ENCODE measurements around the gene RHO.
"Not testable (repeated sequence)": the region's sequence is repeated elsewhere in the genome, so short reads cannot be mapped to it uniquely, and the experiment has no call there.

The RHO gene

DNA sequence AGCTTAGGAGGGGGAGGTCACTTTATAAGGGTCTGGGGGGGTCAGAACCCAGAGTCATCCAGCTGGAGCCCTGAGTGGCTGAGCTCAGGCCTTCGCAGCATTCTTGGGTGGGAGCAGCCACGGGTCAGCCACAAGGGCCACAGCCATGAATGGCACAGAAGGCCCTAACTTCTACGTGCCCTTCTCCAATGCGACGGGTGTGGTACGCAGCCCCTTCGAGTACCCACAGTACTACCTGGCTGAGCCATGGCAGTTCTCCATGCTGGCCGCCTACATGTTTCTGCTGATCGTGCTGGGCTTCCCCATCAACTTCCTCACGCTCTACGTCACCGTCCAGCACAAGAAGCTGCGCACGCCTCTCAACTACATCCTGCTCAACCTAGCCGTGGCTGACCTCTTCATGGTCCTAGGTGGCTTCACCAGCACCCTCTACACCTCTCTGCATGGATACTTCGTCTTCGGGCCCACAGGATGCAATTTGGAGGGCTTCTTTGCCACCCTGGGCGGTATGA is at the start of gene RHO:
TSS of gene RHO (plus strand) at position 51 of the 512 bp plus-strand sequence. CDS start at position 146, 95 bp downstream.
- no peak within 1 kb of the TSS for H3K4me3 ChIP-seq (ENCODE audit: low read length)
- no peak within 1 kb of the TSS for H3K27ac ChIP-seq (ENCODE audit: low read depth, low read length)
- no peak within 1 kb of the TSS for H3K9ac ChIP-seq (ENCODE audit: low read length)
- H3K4me1 ChIP-seq (ENCODE audit: control insufficient read depth, insufficient read depth, low read length), result no peaks in the 10 kb centered on the region
- no peaks in the 10 kb centered on the region for H3K36me3 ChIP-seq (ENCODE audit: control insufficient read depth, insufficient read depth, low read length)
- no peaks in the 10 kb centered on the region for H3K27me3 ChIP-seq (ENCODE audit: control insufficient read depth, insufficient read depth, low read length)

GRCh38 chr3:129481225-129481765 is 47.1 kb upstream of the RHO start:
- H3K4me3 ChIP-seq (ENCODE audit: low read length); H3K27me3 ChIP-seq (ENCODE audit: control insufficient read depth, insufficient read depth, low read length); H3K4me1 ChIP-seq (ENCODE audit: control insufficient read depth, insufficient read depth, low read length); H3K9ac ChIP-seq (ENCODE audit: low read length); H3K27ac ChIP-seq (ENCODE audit: low read depth, low read length): not testable (repeated sequence)
- H3K36me3 ChIP-seq (ENCODE audit: control insufficient read depth, insufficient read depth, low read length), result peaks cover 12% of the 10 kb centered on the region

DNA sequence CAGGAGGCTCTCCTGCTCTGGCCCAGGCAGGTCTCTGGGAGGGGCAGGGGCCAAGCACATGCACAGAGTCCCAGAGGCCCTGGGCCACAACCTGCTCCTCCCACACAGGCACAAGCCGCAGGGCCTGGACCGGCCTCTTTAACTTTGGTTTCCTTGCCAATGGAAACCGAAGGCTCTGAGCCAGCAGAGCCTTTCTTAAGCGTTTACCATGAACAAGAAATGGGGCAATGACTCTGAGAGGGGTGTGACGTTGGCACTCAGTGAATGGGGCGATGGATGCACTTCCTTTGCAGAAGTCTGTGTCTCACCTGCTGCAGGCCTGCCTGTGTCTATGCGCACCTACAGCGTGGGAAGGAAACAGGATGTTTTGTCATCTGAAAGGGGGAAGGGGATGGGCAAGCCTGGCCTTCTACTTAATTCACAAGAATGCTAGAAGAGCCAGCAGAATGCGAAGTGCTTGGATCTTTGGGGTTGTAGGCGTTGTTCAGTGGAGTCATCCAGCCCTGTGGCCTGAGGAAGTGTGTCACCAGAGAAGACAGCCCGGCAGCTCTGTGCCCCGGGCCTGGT is 46.6 kb upstream of the RHO start:
- Histone ChIP-seq H3K36me3 (ENCODE audit: control insufficient read depth, insufficient read depth, low read length) (peaks cover 7% of the 10 kb centered on the region), H3K9ac (ENCODE audit: low read length) (no peak overlapping the region), H3K4me3 (ENCODE audit: low read length) (no peak overlapping the region), H3K4me1 (ENCODE audit: control insufficient read depth, insufficient read depth, low read length) (no peaks in the 10 kb centered on the region), H3K27me3 (ENCODE audit: control insufficient read depth, insufficient read depth, low read length) (no peaks in the 10 kb centered on the region), H3K27ac (ENCODE audit: low read depth, low read length) (no peak overlapping the region)

- Histone ChIP-seq H3K4me3 (ENCODE audit: low read length) (no peak overlapping the region), H3K36me3 (ENCODE audit: control insufficient read depth, insufficient read depth, low read length) (peaks cover 7% of the 10 kb centered on the region), H3K9ac (ENCODE audit: low read length) (no peak overlapping the region), H3K4me1 (ENCODE audit: control insufficient read depth, insufficient read depth, low read length) (no peaks in the 10 kb centered on the region), H3K27ac (ENCODE audit: low read depth, low read length) (no peak overlapping the region), H3K27me3 (ENCODE audit: control insufficient read depth, insufficient read depth, low read length) (no peaks in the 10 kb centered on the region)
Measured at GRCh38 chr3:129482721-129483120, 45.7 kb upstream of the RHO start.

DNA sequence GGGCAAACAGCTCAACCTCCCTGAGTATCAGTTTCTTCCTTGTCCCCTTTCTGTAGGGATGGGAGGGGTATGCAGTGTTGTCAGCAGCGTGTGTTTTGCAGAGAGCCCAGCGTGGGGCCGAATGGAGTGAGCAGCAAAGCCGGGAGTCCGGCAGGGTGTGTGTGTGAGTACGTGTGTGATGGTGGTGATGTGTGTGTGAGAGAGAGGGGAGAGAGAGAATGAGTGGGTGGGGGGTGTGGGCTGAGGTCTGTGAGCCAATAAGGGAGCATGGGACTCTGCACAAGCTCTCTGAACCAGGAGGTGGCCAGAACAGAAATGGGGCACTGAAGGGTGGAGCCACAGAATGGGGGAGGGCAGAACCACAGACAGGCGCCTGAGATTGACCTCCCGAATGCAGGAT is 44.6 kb upstream of the RHO start:
- H3K36me3 ChIP-seq (ENCODE audit: control insufficient read depth, insufficient read depth, low read length), result peaks cover 7% of the 10 kb centered on the region
- no peaks in the 10 kb centered on the region for H3K27me3 ChIP-seq (ENCODE audit: control insufficient read depth, insufficient read depth, low read length)
- H3K4me1 ChIP-seq (ENCODE audit: control insufficient read depth, insufficient read depth, low read length), result no peaks in the 10 kb centered on the region
- no peak overlapping the region for H3K9ac ChIP-seq (ENCODE audit: low read length)
- H3K27ac ChIP-seq (ENCODE audit: low read depth, low read length), result no peak overlapping the region
- H3K4me3 ChIP-seq (ENCODE audit: low read length), result no peak overlapping the region

DNA sequence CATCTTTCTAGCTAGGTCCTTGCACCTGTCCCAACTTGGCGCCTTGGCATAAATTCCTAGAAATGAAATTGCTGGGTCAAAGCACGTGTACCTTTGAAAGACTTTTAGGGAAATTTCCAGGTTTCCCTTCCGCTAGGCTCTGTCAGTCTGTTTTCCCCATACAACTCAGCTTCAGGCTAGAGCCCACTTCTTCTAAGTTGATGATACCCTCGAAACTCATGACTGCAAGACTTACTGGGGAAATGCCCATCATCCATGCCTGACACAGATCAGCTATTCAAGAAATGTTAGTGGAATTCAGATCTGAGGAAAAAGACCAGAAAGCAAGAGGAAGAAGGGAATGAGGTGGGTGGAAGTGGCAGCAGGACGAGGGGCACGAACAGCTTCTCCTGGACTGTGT is 43.3 kb upstream of the RHO start:
- H3K4me3 ChIP-seq (ENCODE audit: low read length); H3K9ac ChIP-seq (ENCODE audit: low read length); H3K27ac ChIP-seq (ENCODE audit: low read depth, low read length); H3K27me3 ChIP-seq (ENCODE audit: control insufficient read depth, insufficient read depth, low read length); H3K36me3 ChIP-seq (ENCODE audit: control insufficient read depth, insufficient read depth, low read length); H3K4me1 ChIP-seq (ENCODE audit: control insufficient read depth, insufficient read depth, low read length): not testable (repeated sequence)

GRCh38 chr3:129485721-129486663 is 42.4 kb upstream of the RHO start:
- Histone ChIP-seq H3K4me1 (ENCODE audit: control insufficient read depth, insufficient read depth, low read length) (peaks cover 3% of the 10 kb centered on the region), H3K4me3 (ENCODE audit: low read length) (no peak overlapping the region), H3K27me3 (ENCODE audit: control insufficient read depth, insufficient read depth, low read length) (no peaks in the 10 kb centered on the region), H3K9ac (ENCODE audit: low read length) (no peak overlapping the region), H3K27ac (ENCODE audit: low read depth, low read length) (no peak overlapping the region), H3K36me3 (ENCODE audit: control insufficient read depth, insufficient read depth, low read length) (no peaks in the 10 kb centered on the region)

DNA sequence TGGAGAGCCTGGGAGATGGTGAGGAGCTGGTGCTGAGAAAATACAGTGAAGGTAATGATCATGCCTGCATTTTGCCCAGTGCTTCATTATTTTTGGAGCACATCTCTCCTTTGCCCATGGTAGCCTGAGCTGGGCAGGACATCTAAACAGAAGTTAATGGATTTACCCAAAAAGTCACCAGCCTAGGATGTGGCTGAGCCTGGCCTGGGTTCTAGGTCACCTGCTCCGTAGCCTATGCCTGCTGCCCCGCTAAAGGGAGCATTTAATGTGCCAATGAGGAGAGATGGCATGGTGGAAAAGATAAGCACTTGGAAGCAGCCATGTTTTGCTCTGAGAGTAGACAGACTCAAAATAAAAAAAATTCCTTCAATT is 41.8 kb upstream of the RHO start:
- H3K4me1 ChIP-seq (ENCODE audit: control insufficient read depth, insufficient read depth, low read length), result peaks cover 3% of the 10 kb centered on the region

GRCh38 chr3:129487183-129487867 is 41.1 kb upstream of the RHO start:
- H3K9ac ChIP-seq (ENCODE audit: low read length), result no peak overlapping the region
- H3K4me1 ChIP-seq (ENCODE audit: control insufficient read depth, insufficient read depth, low read length), result peaks cover 3% of the 10 kb centered on the region
- no peak overlapping the region for H3K4me3 ChIP-seq (ENCODE audit: low read length)
- H3K27ac ChIP-seq (ENCODE audit: low read depth, low read length), result no peak overlapping the region
- no peaks in the 10 kb centered on the region for H3K27me3 ChIP-seq (ENCODE audit: control insufficient read depth, insufficient read depth, low read length)
- peaks cover 2% of the 10 kb centered on the region for H3K36me3 ChIP-seq (ENCODE audit: control insufficient read depth, insufficient read depth, low read length)

More for the DNA sequence above, 41.8 kb upstream of the RHO start:
- H3K4me3 ChIP-seq (ENCODE audit: low read length), result no peak overlapping the region
- H3K9ac ChIP-seq (ENCODE audit: low read length), result no peak overlapping the region
- no peaks in the 10 kb centered on the region for H3K27me3 ChIP-seq (ENCODE audit: control insufficient read depth, insufficient read depth, low read length)
- H3K27ac ChIP-seq (ENCODE audit: low read depth, low read length), result no peak overlapping the region
- H3K36me3 ChIP-seq (ENCODE audit: control insufficient read depth, insufficient read depth, low read length), result peaks cover 2% of the 10 kb centered on the region

GRCh38 chr3:129487868-129488335 is 40.5 kb upstream of the RHO start:
- H3K36me3 ChIP-seq (ENCODE audit: control insufficient read depth, insufficient read depth, low read length); H3K9ac ChIP-seq (ENCODE audit: low read length); H3K27me3 ChIP-seq (ENCODE audit: control insufficient read depth, insufficient read depth, low read length); H3K27ac ChIP-seq (ENCODE audit: low read depth, low read length); H3K4me1 ChIP-seq (ENCODE audit: control insufficient read depth, insufficient read depth, low read length); H3K4me3 ChIP-seq (ENCODE audit: low read length): not testable (repeated sequence)

GRCh38 chr3:129489258-129489657 is 39.2 kb upstream of the RHO start:
- not testable (repeated sequence) for H3K27me3 ChIP-seq (ENCODE audit: control insufficient read depth, insufficient read depth, low read length); H3K4me3 ChIP-seq (ENCODE audit: low read length); H3K9ac ChIP-seq (ENCODE audit: low read length); H3K36me3 ChIP-seq (ENCODE audit: control insufficient read depth, insufficient read depth, low read length); H3K27ac ChIP-seq (ENCODE audit: low read depth, low read length); H3K4me1 ChIP-seq (ENCODE audit: control insufficient read depth, insufficient read depth, low read length)

DNA sequence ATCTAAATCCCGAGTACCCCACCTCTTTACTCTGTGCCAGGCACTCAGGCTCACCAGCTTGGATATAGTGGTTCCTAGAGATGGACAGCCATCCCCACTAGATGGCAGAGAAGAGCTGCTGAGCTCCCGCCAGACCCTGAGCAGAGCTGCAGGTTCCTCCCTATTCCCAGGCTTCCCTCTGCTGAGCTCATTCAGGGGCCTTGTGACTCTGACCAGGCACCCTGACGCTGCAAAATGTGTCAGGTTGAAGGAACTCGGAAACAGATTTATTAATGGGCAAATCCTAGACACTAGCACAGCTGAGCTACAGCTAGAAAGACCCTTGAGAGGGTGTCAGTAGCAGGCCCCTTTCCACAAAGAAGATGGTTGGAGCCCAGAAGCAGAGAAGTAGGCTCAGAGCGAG is 38.2 kb upstream of the RHO start:
- Histone ChIP-seq H3K27ac (ENCODE audit: low read depth, low read length) (peak overlapping the region; percentile 31), H3K4me3 (ENCODE audit: low read length) (no peak overlapping the region), H3K9ac (ENCODE audit: low read length) (no peak overlapping the region), H3K27me3 (ENCODE audit: control insufficient read depth, insufficient read depth, low read length) (no peaks in the 10 kb centered on the region), H3K36me3 (ENCODE audit: control insufficient read depth, insufficient read depth, low read length) (peaks cover 2% of the 10 kb centered on the region), H3K4me1 (ENCODE audit: control insufficient read depth, insufficient read depth, low read length) (peaks cover 3% of the 10 kb centered on the region)

All from rectal smooth muscle tissue (tissue), 1 donor.